ENCODE results near the gene DARS2. TPM values are rescaled to one million over a fixed set of nuclear protein-coding genes. Genes with fewer than 3 reads are reported as not detected.
"Not testable (repeated sequence)": the region's sequence is repeated elsewhere in the genome, so short reads cannot be mapped to it uniquely, and the experiment has no call there.

Gene DARS2
- total RNA-seq, 1 donor from 2014 or later, result 28.2 TPM

- TF ChIP-seq, protein P1, sequence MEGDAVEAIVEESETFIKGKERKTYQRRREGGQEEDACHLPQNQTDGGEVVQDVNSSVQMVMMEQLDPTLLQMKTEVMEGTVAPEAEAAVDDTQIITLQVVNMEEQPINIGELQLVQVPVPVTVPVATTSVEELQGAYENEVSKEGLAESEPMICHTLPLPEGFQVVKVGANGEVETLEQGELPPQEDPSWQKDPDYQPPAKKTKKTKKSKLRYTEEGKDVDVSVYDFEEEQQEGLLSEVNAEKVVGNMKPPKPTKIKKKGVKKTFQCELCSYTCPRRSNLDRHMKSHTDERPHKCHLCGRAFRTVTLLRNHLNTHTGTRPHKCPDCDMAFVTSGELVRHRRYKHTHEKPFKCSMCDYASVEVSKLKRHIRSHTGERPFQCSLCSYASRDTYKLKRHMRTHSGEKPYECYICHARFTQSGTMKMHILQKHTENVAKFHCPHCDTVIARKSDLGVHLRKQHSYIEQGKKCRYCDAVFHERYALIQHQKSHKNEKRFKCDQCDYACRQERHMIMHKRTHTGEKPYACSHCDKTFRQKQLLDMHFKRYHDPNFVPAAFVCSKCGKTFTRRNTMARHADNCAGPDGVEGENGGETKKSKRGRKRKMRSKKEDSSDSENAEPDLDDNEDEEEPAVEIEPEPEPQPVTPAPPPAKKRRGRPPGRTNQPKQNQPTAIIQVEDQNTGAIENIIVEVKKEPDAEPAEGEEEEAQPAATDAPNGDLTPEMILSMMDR (conservative IDR thresholded peaks at IDR 0.05), result no peak
- H3K36me3 Mint-ChIP-seq, result peaks cover 35% of the 10 kb centered on the region
- H3K4me1 Mint-ChIP-seq (ENCODE audit: unreplicated experiment), result peaks cover 4% of the 10 kb centered on the region
- DNase-seq (ENCODE audit: extremely low spot score, unreplicated experiment), result no peak
- H3K27ac Mint-ChIP-seq, result no peak overlapping the region
- no peak overlapping the region for H3K4me3 Mint-ChIP-seq
- no peaks in the 10 kb centered on the region for H3K27me3 Mint-ChIP-seq
- no peaks in the 10 kb centered on the region for H3K9me3 Mint-ChIP-seq
Measured at GRCh38 chr1:173857363-173857917, 33.0 kb downstream of the DARS2 start.

DNA sequence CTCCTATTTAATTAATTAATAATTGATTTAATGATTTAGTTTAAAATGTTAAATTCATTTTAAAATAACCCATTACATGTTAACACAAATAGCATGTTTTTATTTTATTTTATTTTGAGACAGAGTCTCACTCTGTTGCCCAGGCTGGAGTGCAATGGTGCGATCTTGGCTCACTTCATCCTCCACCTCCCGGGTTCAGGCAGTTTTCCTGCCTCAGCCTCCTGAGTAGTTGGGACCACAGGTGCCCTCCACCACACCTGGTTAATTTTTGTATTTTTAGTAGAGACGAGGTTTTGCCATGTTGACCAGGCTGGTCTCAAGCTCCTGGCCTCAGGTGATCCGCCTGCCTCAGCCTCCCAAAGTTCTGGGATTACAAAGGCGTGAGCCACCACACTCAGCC lies 35.1 kb downstream of the DARS2 start:
- not testable (repeated sequence) for H3K9me3 Mint-ChIP-seq; H3K27me3 Mint-ChIP-seq; DNase-seq (ENCODE audit: extremely low spot score, unreplicated experiment); H3K4me3 Mint-ChIP-seq; H3K4me1 Mint-ChIP-seq (ENCODE audit: unreplicated experiment); H3K27ac Mint-ChIP-seq
- peaks cover 39% of the 10 kb centered on the region for H3K36me3 Mint-ChIP-seq

GRCh38 chr1:173860065-173860464 lies 35.6 kb downstream of the DARS2 start:
- H3K27ac Mint-ChIP-seq, result peak overlapping the region; percentile 15
- DNase-seq (ENCODE audit: extremely low spot score, unreplicated experiment), result no peak
- TF ChIP-seq, protein P1 (conservative IDR thresholded peaks at IDR 0.05), result no peak
- no peaks in the 10 kb centered on the region for H3K27me3 Mint-ChIP-seq
- H3K4me3 Mint-ChIP-seq, result no peak overlapping the region
- H3K4me1 Mint-ChIP-seq (ENCODE audit: unreplicated experiment), result no peaks in the 10 kb centered on the region
- H3K9me3 Mint-ChIP-seq, result no peaks in the 10 kb centered on the region
- H3K36me3 Mint-ChIP-seq, result peaks cover 39% of the 10 kb centered on the region

DNA sequence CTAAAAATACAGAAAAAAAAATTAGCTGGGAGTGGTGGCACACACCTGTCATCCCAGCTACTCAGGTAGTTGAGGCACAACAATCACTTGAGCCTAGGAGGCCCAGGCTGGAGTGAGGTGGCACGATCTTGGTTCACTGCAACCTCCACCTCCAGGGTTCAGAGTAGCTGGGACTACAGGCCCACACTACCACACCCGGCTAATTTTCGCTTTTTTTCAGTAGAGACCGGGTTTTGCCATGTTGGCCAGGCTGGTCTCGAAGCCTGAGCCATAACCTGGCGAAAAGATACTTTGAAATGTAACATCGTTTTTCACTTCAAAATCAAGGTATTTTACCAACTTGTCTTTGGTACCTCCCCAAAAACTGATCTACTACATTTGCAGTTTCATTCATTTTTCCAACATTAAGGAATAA lies 37.3 kb downstream of the DARS2 start:
- Mint-ChIP-seq H3K4me1 (ENCODE audit: unreplicated experiment) (peaks cover 10% of the 10 kb centered on the region), H3K36me3 (peaks cover 45% of the 10 kb centered on the region), H3K9me3 (no peaks in the 10 kb centered on the region), H3K27ac (peak overlapping the region; percentile 69), H3K4me3 (no peak overlapping the region), H3K27me3 (no peaks in the 10 kb centered on the region)
- TF ChIP-seq, protein P1 (conservative IDR thresholded peaks at IDR 0.05), result no peak
- DNase-seq (ENCODE audit: extremely low spot score, unreplicated experiment), result no peak

- Mint-ChIP-seq H3K36me3 (peaks cover 49% of the 10 kb centered on the region), H3K27ac (peak overlapping the region; percentile 76), H3K4me1 (ENCODE audit: unreplicated experiment) (peaks cover 13% of the 10 kb centered on the region)
- H3K4me3 Mint-ChIP-seq; H3K27me3 Mint-ChIP-seq; H3K9me3 Mint-ChIP-seq; DNase-seq (ENCODE audit: extremely low spot score, unreplicated experiment): not testable (repeated sequence)
Measured at GRCh38 chr1:173862146-173862768, 37.8 kb downstream of the DARS2 start.

DNA sequence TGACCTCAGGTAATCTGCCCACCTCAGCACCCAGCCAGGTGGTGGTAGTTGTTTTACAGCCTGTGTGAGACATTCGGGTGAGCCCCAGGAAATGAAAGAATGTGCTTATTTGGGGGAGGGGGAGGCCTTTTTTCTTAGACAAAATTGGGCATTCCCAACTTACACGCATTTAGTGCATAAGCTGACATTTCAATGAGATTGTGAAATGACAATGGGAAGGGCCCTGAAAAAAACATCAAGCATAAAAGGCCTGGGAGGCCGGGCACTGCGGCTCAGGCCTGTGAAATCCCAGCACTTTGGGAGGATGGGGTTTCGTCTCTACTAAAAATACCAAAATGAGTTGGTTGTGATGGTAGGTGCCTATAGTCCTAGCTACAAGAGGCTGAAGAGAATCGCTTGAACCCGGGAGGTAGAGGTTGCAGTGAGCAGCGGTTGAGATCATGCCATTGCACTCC lies 38.3 kb downstream of the DARS2 start:
- H3K9me3 Mint-ChIP-seq, result no peaks in the 10 kb centered on the region
- TF ChIP-seq, protein P1 (conservative IDR thresholded peaks at IDR 0.05), result no peak
- H3K27me3 Mint-ChIP-seq, result peaks cover 2% of the 10 kb centered on the region
- H3K4me1 Mint-ChIP-seq (ENCODE audit: unreplicated experiment), result peaks cover 13% of the 10 kb centered on the region
- peaks cover 47% of the 10 kb centered on the region for H3K36me3 Mint-ChIP-seq
- H3K27ac Mint-ChIP-seq, result peak overlapping the region; percentile 76
- H3K4me3 Mint-ChIP-seq, result no peak overlapping the region
- DNase-seq (ENCODE audit: extremely low spot score, unreplicated experiment), result no peak
